OCI-LY7 (cell line): ENCODE results near the gene ALDH16A1. TPM values are rescaled to one million over a fixed set of nuclear protein-coding genes. Genes with fewer than 3 reads are reported as not detected.

ENCODE experiments used
- BruUV-seq: library from RNA; stranded (reverse); fragments of 400-500 nt; replicated peaks from 2 replicates; lab custom pipeline; 2021; lab: Mats Ljungman, UMichigan
- CTCF ChIA-PET: fragments of 300-600 bp; sonication (Branson Sonifier 250); formaldehyde crosslinking; loops from one replicate; lab custom pipeline; 2022; ENCODE audit warnings: antibody characterized with exemption; ENCODE audit not compliant: unreplicated experiment; lab: Charles Lee
- POLR2A ChIA-PET: fragments of 300-600 bp; sonication (Branson Sonifier 250); formaldehyde crosslinking; loops from one replicate; lab custom pipeline; 2022; ENCODE audit warnings: antibody characterized with exemption; lab: Charles Lee
- DNase-seq: peaks from one replicate; pipeline ENCODE4 v3.0.0-alpha.2; 2015; ENCODE audit warnings: low spot score
- H2AFZ ChIP-seq: fragments of 200-600 bp; sonication (generic), shearing (Covaris generic); 2 replicates; pipeline ENCODE4 v1.6.1; 2014; ENCODE audit warnings: mild to moderate bottlenecking, antibody characterized with exemption, low read length, moderate library complexity
- H3K27ac ChIP-seq: fragments of 200-600 bp; sonication (generic); 2 replicates; pipeline ENCODE4 v1.5.1; 2014; ENCODE audit warnings: mixed run types, low read depth, mild to moderate bottlenecking, moderate library complexity, low read length, inconsistent platforms; ENCODE audit not compliant: poor library complexity, severe bottlenecking
- H3K36me3 ChIP-seq: fragments of 200-600 bp; sonication (generic); 2 replicates; pipeline ENCODE4 v1.6.1; 2014; ENCODE audit warnings: mild to moderate bottlenecking, antibody characterized with exemption, low read length, moderate library complexity, mixed read lengths; ENCODE audit not compliant: insufficient read depth
- H3K4me1 ChIP-seq: fragments of 200-600 bp; sonication (generic); 2 replicates; pipeline ENCODE4 v1.5.1; 2014; ENCODE audit warnings: mild to moderate bottlenecking, low read length; ENCODE audit not compliant: insufficient read depth, poor library complexity, severe bottlenecking
- H3K4me2 ChIP-seq: fragments of 200-600 bp; sonication (generic); 2 replicates; pipeline ENCODE4 v1.6.1; 2014; ENCODE audit warnings: mild to moderate bottlenecking, low read length
- H3K4me3 ChIP-seq: fragments of 200-600 bp; sonication (generic); 2 replicates; pipeline ENCODE4 v1.5.1; 2014; ENCODE audit warnings: mild to moderate bottlenecking, low read depth, low read length; ENCODE audit not compliant: poor library complexity, severe bottlenecking
- H3K79me2 ChIP-seq: fragments of 200-600 bp; sonication (generic); 2 replicates; pipeline ENCODE4 v1.6.1; 2016; ENCODE audit warnings: low read depth, mild to moderate bottlenecking, low read length, moderate library complexity, mixed read lengths; ENCODE audit not compliant: insufficient read depth
- H3K9me2 ChIP-seq: fragments of 200-600 bp; sonication (generic); 2 replicates; pipeline ENCODE4 v1.6.1; 2016; ENCODE audit warnings: mild to moderate bottlenecking, low read length, mixed read lengths; ENCODE audit not compliant: insufficient read depth
- H3K9me3 ChIP-seq: fragments of 200-600 bp; sonication (generic); 2 replicates; pipeline ENCODE4 v1.6.1; 2014; ENCODE audit warnings: mild to moderate bottlenecking, mixed run types, low read length, mixed read lengths
- H4K20me1 ChIP-seq: fragments of 200-600 bp; sonication (generic); 2 replicates; pipeline ENCODE4 v1.6.1; 2014; ENCODE audit warnings: mild to moderate bottlenecking, antibody characterized with exemption, low read length, moderate library complexity, mixed read lengths; ENCODE audit not compliant: insufficient read depth
- CTCF ChIP-seq: fragments of 200-600 bp; sonication (generic); conservative IDR thresholded peaks from 2 replicates; pipeline ENCODE4 v1.5.1; 2014; ENCODE audit warnings: mild to moderate bottlenecking, antibody characterized with exemption, low read length, moderate library complexity, mixed read lengths
- EZH2phosphoT487 ChIP-seq: fragments of 200-600 bp; sonication (generic); IDR thresholded peaks from 2 replicates; pipeline ENCODE4 v1.6.1; 2018; ENCODE audit warnings: low read depth, borderline replicate concordance, mild to moderate bottlenecking, mixed run types, antibody characterized with exemption, low read length, moderate library complexity, mixed read lengths
- intact Hi-C: fragments of 100-400 bp; cut with micrococcal nuclease; formaldehyde crosslinking; loops from one replicate; pipeline ENCODE4 v1.10.0; 2022; ENCODE audit not compliant: unreplicated experiment
- total RNA-seq, 2 experiments: library from RNA; depleted of rRNA in 1 of 2; stranded (reverse); fragments of >200 nt in 1 of 2; shearing (Covaris generic) in 1 of 2; gene quantifications; 2 replicates each; pipeline ENCODE4 v1.2.3, GENCODE V29; 2014 to 2022

Gene ALDH16A1
- total RNA-seq, 2 experiments from 2014 or later = 26.0 to 55.4 TPM

GRCh38 chr19:49496574-49497008, 43.6 kb downstream of the ALDH16A1 start:
- intact Hi-C loops = loop anchor here (10.0 kb wide), 2 partner anchors 268 to 862 kb away; partner anchors contain the start of genes AP2A1, DBP and TSKS
- Histone ChIP-seq H3K9me2 (no peaks in the 10 kb centered on the region), H3K36me3 (peaks cover 60% of the 10 kb centered on the region), H3K4me1 (peaks cover 70% of the 10 kb centered on the region), H3K4me2 (peak overlapping the region; percentile 100), H3K79me2 (peaks cover 30% of the 10 kb centered on the region), H3K27ac (peak overlapping the region; percentile 84), H3K4me3 (peak overlapping the region; percentile 98), H2AFZ (no peak overlapping the region), H4K20me1 (peaks cover 25% of the 10 kb centered on the region), H3K9me3 (no peaks in the 10 kb centered on the region)
- POLR2A ChIA-PET = no interaction called here
- CTCF ChIA-PET = interaction anchor here (0.6 kb wide), 1 partner anchor 20 kb away, joined by 3 read pairs; no protein-coding TSS in a partner anchor
- DNase-seq = no peak
- TF ChIP-seq CTCF = no peak
- BruUV-seq = TSS peak; percentile 90

GRCh38 chr19:49497047-49497788, 44.2 kb downstream of the ALDH16A1 start:
- H2AFZ ChIP-seq = no peak overlapping the region
- TF ChIP-seq EZH2phosphoT487 (no peak), CTCF (no peak)
- peak overlapping the region; percentile 84 for H3K27ac ChIP-seq
- CTCF ChIA-PET = interaction anchor here (0.6 kb wide), 1 partner anchor 20 kb away, joined by 3 read pairs; no protein-coding TSS in a partner anchor
- POLR2A ChIA-PET = interaction anchor here (0.6 kb wide), 1 partner anchor 41 kb away, joined by 6 read pairs; no protein-coding TSS in a partner anchor
- peaks cover 30% of the 10 kb centered on the region for H3K79me2 ChIP-seq
- H3K4me1 ChIP-seq = peaks cover 70% of the 10 kb centered on the region
- peak overlapping the region; percentile 98 for H3K4me3 ChIP-seq
- H3K9me2 ChIP-seq = no peaks in the 10 kb centered on the region
- H4K20me1 ChIP-seq = peaks cover 25% of the 10 kb centered on the region
- DNase-seq = peak; percentile 86
- H3K4me2 ChIP-seq = peak overlapping the region; percentile 100
- no TSS peak for BruUV-seq
- intact Hi-C loops = loop anchor here (10.0 kb wide), 2 partner anchors 268 to 862 kb away; partner anchors contain the start of genes AP2A1, DBP and TSKS
- peaks cover 53% of the 10 kb centered on the region for H3K36me3 ChIP-seq
- no peaks in the 10 kb centered on the region for H3K9me3 ChIP-seq

- POLR2A ChIA-PET = no interaction called here
- CTCF ChIA-PET = no interaction called here
- Histone ChIP-seq H3K79me2 (peaks cover 30% of the 10 kb centered on the region), H3K9me2 (no peaks in the 10 kb centered on the region), H3K4me3 (peak overlapping the region; percentile 98), H4K20me1 (peaks cover 25% of the 10 kb centered on the region), H3K4me2 (peak overlapping the region; percentile 100), H3K4me1 (peaks cover 68% of the 10 kb centered on the region), H3K27ac (peak overlapping the region; percentile 84), H3K36me3 (peaks cover 48% of the 10 kb centered on the region), H3K9me3 (no peaks in the 10 kb centered on the region), H2AFZ (no peak overlapping the region)
- intact Hi-C loops = loop anchor here (10.0 kb wide), 2 partner anchors 267 to 863 kb away; partner anchors contain the start of genes AP2A1, DBP and TSKS
- no peak for DNase-seq
- no TSS peak for BruUV-seq
- TF ChIP-seq CTCF = no peak
- no peak for TF ChIP-seq EZH2phosphoT487
These were observed 44.7 kb downstream of the ALDH16A1 start for GRCh38 chr19:49497789-49498103.
